HG02763 (cell line): ENCODE measurements around the gene CGNL1.

Experiments used
- ATAC-seq: cut with Tn5 transposase; IDR thresholded peaks from one replicate; pipeline ENCODE4 v1.9.1; 2021; ENCODE audit warnings: mild to moderate bottlenecking, moderate library complexity; ENCODE audit not compliant: unreplicated experiment

The CGNL1 gene

DNA sequence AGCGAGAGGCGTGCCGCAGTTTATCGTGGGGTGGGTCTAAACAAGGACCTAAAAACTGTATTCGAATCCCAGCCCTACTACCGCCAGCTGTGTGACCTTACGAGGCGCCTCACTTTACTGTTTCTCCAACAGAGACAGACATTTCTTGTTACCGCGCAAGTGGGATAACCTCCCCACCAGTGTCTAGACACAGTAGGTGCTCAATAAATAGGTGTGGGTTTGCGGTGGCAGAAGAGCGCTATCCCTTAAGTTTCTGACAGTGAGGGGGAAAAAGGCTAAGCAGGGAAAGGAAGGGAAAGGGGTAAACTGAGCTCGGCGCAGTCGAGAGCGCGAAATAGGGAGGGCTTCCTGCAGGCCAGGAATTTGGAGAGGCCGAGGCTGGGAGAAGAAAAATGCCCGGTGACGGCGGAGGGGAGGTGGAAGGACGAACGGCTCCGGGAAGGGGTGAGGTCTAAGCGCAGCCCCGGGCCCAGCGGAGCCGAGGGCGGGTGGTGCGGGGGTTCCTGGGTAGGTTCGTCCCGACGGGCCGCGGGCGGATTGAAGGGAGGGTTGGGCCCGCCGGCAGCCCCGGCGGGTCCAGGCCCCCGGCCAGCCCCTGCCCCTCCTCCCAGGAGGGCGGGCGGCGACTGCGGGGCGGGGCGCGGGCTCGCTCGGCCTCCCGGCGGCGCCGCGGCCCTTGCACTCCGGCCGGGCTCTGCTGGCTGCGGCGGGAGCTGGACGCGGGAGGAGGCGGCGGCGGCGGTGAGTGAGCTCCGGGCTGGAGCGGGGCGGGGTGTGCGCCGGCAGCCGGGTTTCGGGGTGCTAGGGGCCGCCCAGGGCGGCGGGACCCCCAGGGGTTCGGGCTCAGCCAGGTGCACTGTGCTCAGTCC lies at the start of gene CGNL1:
TSS of gene CGNL1 (plus strand) at position 679 of the 869 bp plus-strand sequence. CDS start 61,495 bp downstream, outside the sequence.
- no peak for ATAC-seq

GRCh38 chr15:57327985-57328471 lies 48.3 kb upstream of the CGNL1 start:
- ATAC-seq: no peak

DNA sequence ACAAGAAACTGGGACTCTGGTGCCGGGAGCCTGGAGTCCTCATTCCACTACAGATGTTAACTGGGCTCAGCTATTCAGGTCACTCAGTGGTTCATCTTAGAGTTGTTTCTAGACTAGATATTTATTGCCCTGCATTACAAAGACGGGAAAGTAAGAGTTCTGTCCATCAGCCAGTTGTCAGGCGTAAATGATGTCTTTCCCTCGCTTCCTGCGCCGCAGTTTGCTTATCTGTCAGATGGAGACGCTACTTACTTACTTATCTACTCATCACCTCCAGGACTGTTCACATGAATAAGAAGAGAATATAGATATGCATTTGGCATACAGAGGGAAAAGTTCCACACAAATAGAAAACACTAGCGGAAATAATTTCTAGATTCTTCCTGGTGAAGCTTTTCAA lies 47.8 kb upstream of the CGNL1 start:
- no peak for ATAC-seq

DNA sequence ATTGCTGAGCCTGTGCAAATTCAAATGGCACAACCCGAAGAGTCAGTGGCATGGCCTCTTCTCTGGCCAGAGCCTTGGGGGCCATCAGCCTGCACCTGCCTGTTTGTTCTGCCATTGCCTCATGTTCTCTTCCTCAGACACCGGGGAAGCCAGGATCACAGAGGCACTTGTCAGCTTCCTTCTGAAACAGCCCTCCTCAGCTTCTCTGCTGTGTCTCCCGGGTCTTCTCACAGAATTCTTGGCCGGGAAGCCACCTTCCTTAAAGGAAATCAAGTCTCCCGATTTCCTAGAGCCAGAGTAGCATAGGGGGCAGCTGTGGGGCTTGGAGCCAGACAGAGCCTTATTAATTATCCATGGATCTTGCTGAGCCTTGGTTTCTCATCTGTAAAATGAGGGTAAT lies 47.4 kb upstream of the CGNL1 start:
- ATAC-seq: no peak

DNA sequence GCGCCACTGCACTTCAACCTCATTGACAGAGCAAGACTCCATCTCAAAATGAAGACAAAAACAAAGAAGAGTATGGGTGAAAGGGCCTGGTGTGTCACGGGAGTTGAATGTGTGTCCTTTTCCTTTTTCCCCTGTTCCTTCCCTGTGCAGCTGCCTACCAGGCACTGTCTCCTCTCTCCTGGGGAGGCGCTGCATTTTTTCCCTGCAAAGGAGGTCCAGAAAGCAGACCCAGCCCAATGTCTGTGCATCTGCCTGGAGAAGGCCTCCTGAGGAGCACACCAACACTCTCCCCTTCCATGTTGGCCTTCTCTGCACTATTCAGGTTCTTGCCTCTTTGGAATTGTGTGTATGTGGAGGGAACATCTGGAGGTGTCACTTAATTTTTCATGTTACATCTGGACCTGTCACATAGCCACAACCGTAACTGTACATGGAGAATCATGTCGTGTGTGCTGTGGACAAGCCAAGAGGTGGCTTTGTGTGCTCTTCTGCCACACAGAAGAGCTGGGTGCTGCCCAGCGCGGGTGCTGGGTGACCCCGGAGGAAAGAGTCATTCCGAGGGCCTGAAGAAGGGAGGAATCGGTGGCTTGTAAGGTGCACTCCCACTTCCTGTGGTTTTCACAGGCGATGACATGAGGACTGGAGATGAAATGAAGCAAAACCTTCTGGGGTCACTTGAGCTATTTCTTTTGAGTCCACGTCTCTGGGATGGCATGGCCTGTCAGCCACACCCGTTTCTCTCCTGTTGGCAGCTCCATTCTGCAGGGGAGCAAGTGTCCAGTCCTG lies 46.5 kb upstream of the CGNL1 start:
- no peak for ATAC-seq

DNA sequence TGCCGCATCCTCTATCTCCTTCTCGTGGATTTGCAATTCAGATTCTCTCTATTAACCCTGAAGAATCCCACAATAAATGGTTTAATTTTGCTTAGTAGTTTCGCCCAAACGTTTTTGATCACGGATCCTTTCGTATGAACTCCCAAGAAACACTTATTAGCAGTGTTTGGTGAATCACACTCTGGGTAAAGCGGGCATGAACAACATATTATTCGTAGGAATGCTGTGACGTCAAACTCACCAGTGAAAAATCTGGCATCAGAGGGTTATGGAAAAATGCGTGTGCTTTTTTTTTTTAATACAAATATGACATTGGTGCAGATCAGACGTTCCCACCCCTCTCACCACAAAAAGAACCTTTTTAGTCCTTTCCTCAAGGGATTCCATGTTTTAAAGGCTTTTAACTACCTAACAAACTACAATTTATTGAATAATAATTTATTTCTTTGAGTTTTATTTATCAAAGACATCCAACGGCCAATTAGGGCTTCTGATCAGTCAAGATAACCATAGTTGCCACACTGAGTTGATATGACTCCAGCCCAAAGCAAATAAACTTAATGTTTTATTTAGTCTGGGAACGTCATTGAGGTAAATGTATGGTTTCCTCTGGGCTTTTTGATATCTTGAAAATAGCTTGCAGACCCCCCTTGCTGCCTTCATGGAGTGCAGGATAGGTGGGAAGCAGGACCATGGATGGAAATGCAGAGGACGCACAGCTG lies 45.5 kb upstream of the CGNL1 start:
- no peak for ATAC-seq

GRCh38 chr15:57332326-57332725 lies 44.0 kb upstream of the CGNL1 start:
- no peak for ATAC-seq

- no peak for ATAC-seq
Observed at GRCh38 chr15:57333487-57333886, 42.8 kb upstream of the CGNL1 start.

GRCh38 chr15:57334257-57334656 lies 42.0 kb upstream of the CGNL1 start:
- ATAC-seq: no peak

GRCh38 chr15:57335293-57335715 lies 41.0 kb upstream of the CGNL1 start:
- no peak for ATAC-seq

GRCh38 chr15:57335719-57336118 lies 40.6 kb upstream of the CGNL1 start:
- no peak for ATAC-seq

DNA sequence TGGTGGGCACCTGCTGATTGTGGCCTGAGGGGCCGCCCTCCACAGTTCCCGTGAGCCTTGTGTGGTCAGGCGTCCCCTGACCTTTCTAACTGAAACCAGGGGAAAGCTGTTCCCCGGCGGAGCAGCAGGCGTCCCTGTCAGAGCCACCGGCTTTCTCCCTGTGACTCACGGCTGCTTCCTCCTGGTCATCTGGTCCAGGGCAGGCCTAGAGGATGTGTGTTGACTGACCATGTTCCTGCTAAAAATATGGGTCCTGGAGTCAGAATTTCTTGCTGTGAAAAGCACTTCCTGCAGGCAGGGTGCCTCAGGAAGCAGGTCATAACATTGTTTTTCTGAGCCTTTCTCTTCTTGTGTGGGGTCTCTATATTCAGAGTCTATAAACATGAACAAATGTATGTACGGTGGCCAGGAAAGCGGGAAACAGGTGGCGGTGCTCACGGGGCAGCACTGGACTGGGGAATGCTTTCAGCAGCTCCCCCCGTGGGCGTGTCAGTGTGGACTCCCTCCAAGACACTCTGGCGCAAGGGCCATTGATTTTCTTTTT lies 38.4 kb upstream of the CGNL1 start:
- no peak for ATAC-seq

DNA sequence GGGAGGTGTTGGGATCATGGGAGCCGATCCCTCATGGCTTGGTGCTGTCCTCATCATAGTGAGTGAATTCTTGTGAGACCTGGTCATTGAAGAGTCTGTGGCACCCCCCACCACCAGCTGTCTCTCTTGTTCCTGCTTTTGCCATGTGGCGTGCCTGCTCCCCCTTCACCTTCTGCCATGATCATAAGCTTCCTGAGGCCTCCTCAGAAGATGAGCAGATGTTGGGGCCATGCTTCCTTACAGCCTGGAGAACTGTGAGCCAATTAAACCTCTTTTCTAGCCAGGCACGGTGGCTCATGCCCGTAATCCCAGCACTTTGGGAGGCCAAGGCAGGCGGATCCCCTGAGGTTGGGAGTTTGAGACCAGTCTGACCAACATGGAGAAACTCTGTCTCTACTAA lies 37.0 kb upstream of the CGNL1 start:
- no peak for ATAC-seq

GRCh38 chr15:57340682-57341259 lies 35.5 kb upstream of the CGNL1 start:
- no peak for ATAC-seq

DNA sequence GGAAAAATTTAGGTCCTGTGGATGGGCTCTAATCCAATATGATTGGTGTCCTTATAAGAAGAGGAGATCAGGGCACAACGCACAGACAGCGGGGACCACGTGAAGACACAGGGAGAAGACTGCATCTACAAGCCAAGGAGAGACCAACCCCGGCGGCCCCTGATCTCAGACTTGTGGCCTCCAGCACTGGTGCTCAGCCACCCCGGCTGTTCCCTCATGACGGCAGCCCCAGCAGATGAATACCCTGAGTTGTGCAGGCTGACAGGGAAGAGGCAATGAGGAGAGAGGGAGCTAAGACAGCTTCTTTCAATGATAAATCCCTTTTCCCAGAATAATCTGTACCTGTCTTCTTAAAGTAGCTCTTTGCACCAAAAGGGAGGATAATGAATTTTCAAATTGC lies 33.3 kb upstream of the CGNL1 start:
- no peak for ATAC-seq

- ATAC-seq: no peak
Observed at GRCh38 chr15:57343498-57343897, 32.8 kb upstream of the CGNL1 start.

- ATAC-seq: no peak
Observed at GRCh38 chr15:57344282-57344681, 32.0 kb upstream of the CGNL1 start.

DNA sequence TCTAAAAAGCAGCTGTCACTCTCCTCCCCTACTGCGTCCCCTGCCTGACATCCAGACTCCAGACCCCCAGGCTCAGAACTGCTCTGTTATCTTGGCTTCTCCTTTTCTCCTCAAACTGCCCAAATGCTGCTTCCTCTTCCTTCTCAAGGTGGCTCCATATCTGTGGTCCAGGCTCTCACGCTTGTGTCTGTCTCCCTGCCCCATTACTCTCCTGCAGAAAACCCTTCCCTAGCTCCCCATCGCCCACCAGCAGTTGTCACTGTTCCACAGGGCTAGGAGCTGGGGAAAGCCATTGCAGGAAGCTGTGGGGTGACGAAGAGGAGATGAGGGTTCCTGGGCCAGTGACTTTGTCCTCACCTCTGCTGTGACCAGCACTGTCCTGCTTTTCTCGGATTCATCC lies 30.7 kb upstream of the CGNL1 start:
- ATAC-seq: no peak

GRCh38 chr15:57348081-57348480 lies 28.2 kb upstream of the CGNL1 start:
- no peak for ATAC-seq

- no peak for ATAC-seq
Observed at GRCh38 chr15:57352535-57353316, 23.6 kb upstream of the CGNL1 start.
